ENCODE data around the gene ZNF800.

DNA sequence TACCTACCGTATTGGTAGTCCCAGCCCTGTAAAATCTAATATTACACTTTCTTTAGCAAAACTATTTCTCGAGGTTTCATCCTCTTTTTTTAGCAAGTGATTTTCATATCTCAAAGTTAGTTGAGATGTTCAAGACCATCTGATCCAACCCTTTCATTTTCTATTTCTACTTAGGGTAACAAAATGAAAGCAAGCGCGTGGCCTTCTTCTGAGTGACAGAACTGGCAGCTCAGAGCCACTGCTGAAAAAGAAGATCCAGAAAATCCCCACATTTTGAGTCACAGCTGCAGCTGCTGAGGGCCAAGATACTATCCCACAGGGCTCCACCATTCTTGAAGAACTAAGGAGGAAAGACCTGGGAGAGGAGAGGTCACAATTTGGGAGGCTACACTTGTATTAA, 24.8 kb upstream of the ZNF800 start:
- TF ChIP-seq, protein P1, sequence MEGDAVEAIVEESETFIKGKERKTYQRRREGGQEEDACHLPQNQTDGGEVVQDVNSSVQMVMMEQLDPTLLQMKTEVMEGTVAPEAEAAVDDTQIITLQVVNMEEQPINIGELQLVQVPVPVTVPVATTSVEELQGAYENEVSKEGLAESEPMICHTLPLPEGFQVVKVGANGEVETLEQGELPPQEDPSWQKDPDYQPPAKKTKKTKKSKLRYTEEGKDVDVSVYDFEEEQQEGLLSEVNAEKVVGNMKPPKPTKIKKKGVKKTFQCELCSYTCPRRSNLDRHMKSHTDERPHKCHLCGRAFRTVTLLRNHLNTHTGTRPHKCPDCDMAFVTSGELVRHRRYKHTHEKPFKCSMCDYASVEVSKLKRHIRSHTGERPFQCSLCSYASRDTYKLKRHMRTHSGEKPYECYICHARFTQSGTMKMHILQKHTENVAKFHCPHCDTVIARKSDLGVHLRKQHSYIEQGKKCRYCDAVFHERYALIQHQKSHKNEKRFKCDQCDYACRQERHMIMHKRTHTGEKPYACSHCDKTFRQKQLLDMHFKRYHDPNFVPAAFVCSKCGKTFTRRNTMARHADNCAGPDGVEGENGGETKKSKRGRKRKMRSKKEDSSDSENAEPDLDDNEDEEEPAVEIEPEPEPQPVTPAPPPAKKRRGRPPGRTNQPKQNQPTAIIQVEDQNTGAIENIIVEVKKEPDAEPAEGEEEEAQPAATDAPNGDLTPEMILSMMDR (IDR thresholded peaks at IDR 0.05) = no peak
- TF ChIP-seq POLR2A (IDR thresholded peaks at IDR 0.05) (no peak), POLR2AphosphoS5 (IDR thresholded peaks at IDR 0.05) (no peak)

All from breast epithelium (tissue), 3 donors.